Right renal cortex interstitium (tissue), 3 donors: ENCODE data around the gene RFX4. TPM values are rescaled to one million over a fixed set of nuclear protein-coding genes. Genes with fewer than 3 reads are reported as not detected.

ENCODE experiments used
- DNase-seq, 3 donors: peaks; one replicate each; pipeline ENCODE4 v3.0.0-alpha.2; 2013; ENCODE audit warnings: low read depth in 3 of 3, low spot score in 2 of 3
- polyA plus RNA-seq, 3 donors: library from polyadenylated mRNA; unstranded; fragments of 120-200 nt; gene quantifications; one replicate each; pipeline ENCODE4 v1.2.1, GENCODE V29; 2013; ENCODE audit not compliant: insufficient read length in 3 of 3

Gene RFX4
- polyA plus RNA-seq, 3 donors, result not detected

DNA sequence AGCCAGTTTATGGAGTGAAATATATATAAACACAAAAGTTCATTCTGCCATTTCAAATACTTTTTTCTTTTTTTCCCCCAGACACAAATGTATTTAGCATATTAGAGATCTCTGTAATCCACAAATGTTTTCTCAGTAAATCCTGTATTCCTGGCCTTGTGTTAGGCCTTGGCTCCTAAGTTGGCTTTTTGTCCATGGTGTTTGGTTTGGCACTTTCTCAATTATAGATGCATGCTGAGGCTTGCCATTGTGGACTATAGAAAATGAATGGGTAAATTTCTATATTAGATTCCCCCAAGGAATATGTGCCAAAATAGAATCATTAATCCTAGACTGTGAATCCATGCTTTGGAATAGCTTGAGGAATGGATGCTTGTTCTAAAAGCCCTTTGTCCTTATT lies 208.7 kb downstream of the RFX4 start:
- no peak for DNase-seq

DNA sequence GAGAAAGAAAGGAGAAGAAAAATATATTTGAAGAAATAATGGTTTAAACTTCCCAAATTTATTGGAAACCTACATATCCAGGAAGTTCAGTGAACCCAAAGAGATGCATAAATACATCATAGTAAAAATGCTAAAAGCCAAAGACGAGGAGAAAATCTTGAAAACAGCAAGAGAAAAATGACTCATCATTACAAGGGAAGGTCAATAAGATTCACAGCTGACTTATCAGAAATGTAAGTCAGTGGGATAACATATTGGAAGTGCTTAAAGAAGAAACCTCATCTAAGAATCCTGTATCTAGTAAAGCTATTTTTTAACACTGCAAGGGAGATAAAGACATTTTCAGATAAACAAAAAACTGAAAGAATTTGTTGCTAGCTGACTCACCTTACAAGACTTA lies 211.6 kb downstream of the RFX4 start:
- DNase-seq, result no peak

DNA sequence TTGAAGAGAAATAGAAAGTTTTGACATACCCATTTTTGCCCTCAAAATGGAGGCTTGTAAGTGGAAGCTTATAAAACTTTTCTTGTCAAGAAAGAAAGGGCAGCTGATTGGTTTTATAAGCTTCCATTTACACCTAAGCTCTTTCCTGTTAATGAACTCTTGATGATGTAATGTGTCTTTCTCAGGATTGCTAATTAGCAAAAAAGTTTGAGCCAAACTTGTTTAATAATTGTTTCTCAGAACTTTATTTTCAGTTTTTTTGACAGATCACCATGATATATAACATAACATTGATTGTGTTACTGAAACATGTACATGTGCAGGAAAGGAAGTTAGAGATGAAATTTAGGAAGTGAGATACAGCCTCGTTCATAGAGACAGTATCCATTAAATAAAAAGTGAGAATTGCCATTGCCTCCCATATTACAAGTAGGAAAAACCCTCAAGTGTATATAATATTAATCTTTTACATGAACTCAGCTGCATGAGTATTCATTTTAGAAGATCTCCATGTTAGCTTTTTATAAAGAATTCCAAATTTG lies 218.4 kb downstream of the RFX4 start:
- no peak for DNase-seq

DNA sequence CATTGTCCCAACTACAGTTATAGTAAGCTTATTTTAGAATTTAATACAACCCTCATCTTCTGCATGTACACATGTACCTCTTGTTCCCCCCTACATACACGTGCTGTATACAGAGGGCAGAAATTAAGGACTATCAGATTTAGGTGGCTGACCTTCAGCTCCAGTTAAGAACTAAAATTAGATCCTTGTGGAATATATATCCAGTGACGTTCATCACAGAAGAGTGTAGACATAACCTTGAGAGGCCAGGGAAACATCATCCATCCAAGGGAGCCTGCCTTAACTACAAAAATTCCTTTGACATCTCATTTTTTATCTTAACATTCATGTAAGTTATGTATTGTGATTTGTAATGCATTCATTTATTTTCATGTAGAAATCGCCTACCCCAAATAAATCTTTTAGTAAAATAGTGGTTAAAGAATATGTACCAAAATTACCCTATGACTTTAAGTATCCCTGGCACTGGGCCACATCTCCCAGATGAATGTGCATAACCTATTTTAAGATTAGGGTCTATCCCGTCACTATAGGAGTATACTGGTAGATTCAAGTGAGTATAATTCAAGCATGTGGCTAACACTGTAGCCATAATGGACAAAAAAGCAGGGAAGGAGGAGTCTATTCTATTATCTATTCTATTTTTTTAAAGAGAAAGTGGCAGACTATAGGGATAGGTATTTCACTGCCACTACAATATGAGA lies 219.2 kb downstream of the RFX4 start:
- no peak for DNase-seq

DNA sequence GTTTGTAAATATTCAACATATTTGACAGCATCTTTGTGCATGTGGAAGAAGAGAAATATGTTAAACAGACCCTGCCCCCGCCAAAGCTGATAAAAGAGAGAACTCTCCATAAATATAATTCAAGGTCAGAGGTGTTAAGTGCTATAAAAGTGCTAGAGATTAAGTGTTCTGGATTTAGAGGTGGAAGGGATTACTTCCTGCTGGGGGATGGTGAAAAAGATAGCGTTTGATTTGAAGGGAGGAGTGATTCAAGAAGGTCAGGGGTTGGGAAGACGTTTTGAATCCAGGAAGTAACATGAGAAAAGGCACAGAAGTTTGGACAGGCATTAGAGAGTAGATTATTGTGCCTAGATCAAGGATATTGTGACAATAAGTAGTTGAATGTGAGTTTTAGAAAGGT lies 221.9 kb downstream of the RFX4 start:
- DNase-seq, result no peak

Other genes starting within 250 kb of the RFX4 start
- 10 to 100 TPM; 17.6 to 19.6 (median 18.2) TPM for gene POLR3B, start 225.3 kb upstream of the RFX4 start, polyA plus RNA-seq
- 10 to 100 TPM; 23.8 to 30.3 (median 26.7) TPM for gene RIC8B, start 191.7 kb downstream of the RFX4 start, polyA plus RNA-seq